ENCODE measurements around the gene ZNF263. TPM values are rescaled to one million over a fixed set of nuclear protein-coding genes. Genes with fewer than 3 reads are reported as not detected.

Gene ZNF263
- total and polyA plus RNA-seq, 12 donors, result 18.5 to 84.0 (median 31.6) TPM

DNA sequence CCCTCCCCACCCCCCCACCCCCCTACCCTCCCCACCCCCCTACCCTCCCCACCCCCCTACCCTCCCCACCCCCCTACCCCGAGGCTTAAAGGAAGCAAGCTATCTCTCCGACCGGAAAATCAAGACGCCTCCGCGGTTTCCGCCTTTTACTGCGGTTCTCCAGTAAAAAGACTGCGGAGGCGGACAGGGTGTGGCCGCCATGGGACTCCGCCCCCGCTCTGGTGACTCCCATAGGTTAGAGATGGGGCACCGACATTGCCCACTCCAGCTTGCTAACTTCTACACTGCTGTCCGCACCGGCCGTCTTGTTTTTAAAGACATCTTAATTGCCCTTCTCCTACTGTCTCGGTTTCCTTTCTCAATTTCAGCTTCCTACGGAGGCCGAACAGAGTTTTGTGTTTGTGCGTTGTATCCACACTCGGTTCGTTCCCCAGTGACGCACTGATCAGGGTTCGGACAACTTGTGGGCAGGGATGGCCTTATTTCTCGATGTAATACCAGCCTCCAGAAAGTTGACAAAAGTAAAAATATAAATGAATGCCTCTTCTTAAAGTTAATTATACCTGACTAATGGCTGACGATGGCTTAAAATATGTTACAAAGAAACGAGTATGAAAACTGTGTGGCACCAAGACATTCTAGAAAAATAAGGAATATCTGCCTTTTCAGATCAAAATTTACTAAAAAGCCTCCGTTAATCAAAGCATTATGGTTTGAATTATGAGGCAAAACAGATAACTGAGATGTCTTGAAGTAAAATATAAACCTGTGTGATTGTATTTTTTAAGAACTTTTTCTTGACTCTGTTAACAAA lies 47.2 kb upstream of the ZNF263 start:
- Histone ChIP-seq H3K4me1 (replicated peaks in 1 of 2) (peaks cover 11% of the 10 kb centered on the region in 2 donors), H3K9me3 (replicated peaks in 1 of 3) (no peaks in the 10 kb centered on the region), H3K36me3 (replicated peaks in 1 of 2) (peaks cover 0 to 19% of the 10 kb centered on the region in 2 donors), H3K27ac (no peak overlapping the region), H3K27me3 (no peaks in the 10 kb centered on the region), H3K4me3 (no peak overlapping the region)
- WGBS, 4 donors, result 78 to 93% (median 85%) methylated on average over 21 to 29 of the region's 29 CpGs
- TF ChIP-seq POLR2A (IDR thresholded peaks at IDR 0.05), result no peak
- TF ChIP-seq, protein P1, sequence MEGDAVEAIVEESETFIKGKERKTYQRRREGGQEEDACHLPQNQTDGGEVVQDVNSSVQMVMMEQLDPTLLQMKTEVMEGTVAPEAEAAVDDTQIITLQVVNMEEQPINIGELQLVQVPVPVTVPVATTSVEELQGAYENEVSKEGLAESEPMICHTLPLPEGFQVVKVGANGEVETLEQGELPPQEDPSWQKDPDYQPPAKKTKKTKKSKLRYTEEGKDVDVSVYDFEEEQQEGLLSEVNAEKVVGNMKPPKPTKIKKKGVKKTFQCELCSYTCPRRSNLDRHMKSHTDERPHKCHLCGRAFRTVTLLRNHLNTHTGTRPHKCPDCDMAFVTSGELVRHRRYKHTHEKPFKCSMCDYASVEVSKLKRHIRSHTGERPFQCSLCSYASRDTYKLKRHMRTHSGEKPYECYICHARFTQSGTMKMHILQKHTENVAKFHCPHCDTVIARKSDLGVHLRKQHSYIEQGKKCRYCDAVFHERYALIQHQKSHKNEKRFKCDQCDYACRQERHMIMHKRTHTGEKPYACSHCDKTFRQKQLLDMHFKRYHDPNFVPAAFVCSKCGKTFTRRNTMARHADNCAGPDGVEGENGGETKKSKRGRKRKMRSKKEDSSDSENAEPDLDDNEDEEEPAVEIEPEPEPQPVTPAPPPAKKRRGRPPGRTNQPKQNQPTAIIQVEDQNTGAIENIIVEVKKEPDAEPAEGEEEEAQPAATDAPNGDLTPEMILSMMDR (IDR thresholded peaks at IDR 0.05), result no peak
- intact Hi-C loops (cut with DNase I), result no loop called here
- DNase-seq, result peak; percentile 29 to 68 (median 39)

DNA sequence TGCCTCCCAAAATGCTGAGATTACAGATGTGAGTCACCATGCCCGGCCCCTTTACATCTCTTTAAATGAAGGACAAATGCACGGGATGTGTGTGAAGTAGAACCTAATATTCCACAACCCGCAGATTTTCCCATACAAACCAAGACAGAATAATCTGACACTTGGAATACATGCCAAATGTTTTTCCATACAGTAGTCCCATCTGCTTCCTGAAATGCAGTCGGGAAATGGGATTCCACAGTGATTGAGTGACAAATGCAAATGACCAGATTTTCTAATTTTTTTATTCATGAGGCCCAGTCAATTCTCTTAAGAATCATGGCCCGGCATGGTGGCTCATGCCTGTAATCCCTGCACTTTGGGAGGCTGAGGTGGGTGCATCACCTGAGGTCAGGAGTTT lies 41.5 kb upstream of the ZNF263 start:
- Histone ChIP-seq H3K27ac (no peak overlapping the region), H3K4me1 (replicated peaks in 1 of 2) (no peaks in the 10 kb centered on the region), H3K4me3 (no peak overlapping the region), H3K27me3 (peaks cover 4% of the 10 kb centered on the region), H3K36me3 (replicated peaks in 1 of 2) (no peaks in the 10 kb centered on the region), H3K9me3 (replicated peaks in 1 of 3) (no peaks in the 10 kb centered on the region)
- TF ChIP-seq POLR2A (IDR thresholded peaks at IDR 0.05), result no peak
- 59 to 70% (median 64%) methylated on average over 4 to 5 of the region's 5 CpGs for WGBS, 4 donors
- peak in 1 of 7 donors; percentile 25 for DNase-seq
- intact Hi-C loops (cut with DNase I), result no loop called here

DNA sequence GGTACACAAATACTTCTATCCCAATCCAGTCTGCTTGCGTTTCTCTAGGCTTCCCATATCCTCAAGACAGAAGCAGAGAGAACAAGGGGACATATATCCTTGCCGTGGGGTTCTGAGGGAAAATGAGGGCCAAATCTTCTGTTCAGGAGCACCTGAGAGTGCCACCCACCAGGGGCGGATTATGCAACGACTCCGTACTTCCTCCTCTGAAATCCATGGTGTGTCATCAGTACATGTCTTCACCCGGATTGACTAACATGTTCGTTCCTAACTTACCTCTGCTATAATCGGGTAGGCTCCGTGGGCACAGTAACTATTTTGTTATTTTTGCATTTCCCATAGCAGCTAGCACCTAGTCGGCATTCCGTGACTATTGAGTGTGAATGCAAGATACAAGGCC lies 40.6 kb upstream of the ZNF263 start:
- Histone ChIP-seq H3K4me3 (no peak overlapping the region), H3K9me3 (replicated peaks in 1 of 3) (no peaks in the 10 kb centered on the region), H3K36me3 (replicated peaks in 1 of 2) (no peaks in the 10 kb centered on the region), H3K4me1 (replicated peaks in 1 of 2) (no peaks in the 10 kb centered on the region), H3K27ac (no peak overlapping the region), H3K27me3 (peaks cover 4% of the 10 kb centered on the region)
- WGBS, 4 donors, result 67 to 78% (median 72%) methylated on average over 11 of the region's 11 CpGs
- TF ChIP-seq, protein P1 (IDR thresholded peaks at IDR 0.05), result no peak
- no peak for TF ChIP-seq POLR2A (IDR thresholded peaks at IDR 0.05)
- DNase-seq, result peak in 1 of 7 donors; percentile 38
- intact Hi-C loops (cut with DNase I), result no loop called here

DNA sequence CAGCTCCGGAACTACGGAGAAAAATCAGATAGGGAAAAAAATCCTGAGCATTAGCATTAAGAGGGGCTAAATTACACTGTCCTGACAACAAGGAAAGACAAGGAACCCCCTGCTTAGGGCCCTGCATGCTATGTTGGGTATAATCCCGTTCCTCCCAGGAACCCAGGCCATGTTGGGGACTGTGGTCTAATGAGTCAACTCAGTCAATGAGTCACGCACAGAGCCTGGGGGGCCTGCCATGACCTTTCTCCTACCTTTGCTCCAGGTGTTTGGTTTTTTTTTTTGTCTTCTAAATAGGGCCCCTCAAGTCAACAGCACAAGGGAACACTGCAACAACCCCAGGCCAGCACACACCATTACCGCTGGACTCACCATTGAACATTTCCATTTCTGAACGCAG lies 39.4 kb upstream of the ZNF263 start:
- intact Hi-C loops (cut with DNase I), result no loop called here
- Histone ChIP-seq H3K27me3 (peaks cover 4% of the 10 kb centered on the region), H3K9me3 (replicated peaks in 1 of 3) (no peaks in the 10 kb centered on the region), H3K4me3 (no peak overlapping the region), H3K36me3 (replicated peaks in 1 of 2) (no peaks in the 10 kb centered on the region), H3K27ac (no peak overlapping the region), H3K4me1 (replicated peaks in 1 of 2) (no peaks in the 10 kb centered on the region)
- WGBS, 4 donors, result 67 to 81% (median 77%) methylated on average over 5 to 6 of the region's 6 CpGs
- DNase-seq, result peak in 2 of 7 donors; percentile 0 to 21
- no peak for TF ChIP-seq POLR2A (IDR thresholded peaks at IDR 0.05)
- TF ChIP-seq, protein P1 (IDR thresholded peaks at IDR 0.05), result no peak

DNA sequence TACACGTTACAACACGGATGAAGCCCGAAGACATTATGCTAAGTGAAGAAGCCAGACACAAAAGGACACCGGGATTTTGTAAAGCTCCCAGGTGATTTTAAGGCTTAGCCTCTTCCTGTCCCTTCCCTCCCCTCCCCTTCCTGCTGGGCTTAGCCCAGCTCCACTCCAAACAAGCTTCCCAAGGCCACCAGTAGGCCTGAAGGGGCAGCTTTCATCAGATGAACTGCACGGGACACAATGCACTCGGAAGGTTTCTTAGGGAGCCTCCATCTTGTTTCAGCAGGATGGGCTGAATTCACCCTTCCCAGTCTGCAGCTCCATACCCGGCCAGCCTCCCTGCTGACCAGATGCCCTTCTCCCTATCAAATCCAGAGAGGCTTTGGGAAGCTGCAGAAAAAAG lies 37.3 kb upstream of the ZNF263 start:
- no peaks in the 10 kb centered on the region for H3K36me3 ChIP-seq (replicated peaks in 1 of 2)
- no peak overlapping the region for H3K27ac ChIP-seq
- TF ChIP-seq POLR2A (IDR thresholded peaks at IDR 0.05), result no peak
- TF ChIP-seq, protein P1 (IDR thresholded peaks at IDR 0.05), result no peak
- no peak overlapping the region for H3K4me3 ChIP-seq
- no peak for DNase-seq
- H3K27me3 ChIP-seq, result peaks cover 4% of the 10 kb centered on the region
- H3K9me3 ChIP-seq (replicated peaks in 1 of 3), result no peaks in the 10 kb centered on the region
- no peaks in the 10 kb centered on the region for H3K4me1 ChIP-seq (replicated peaks in 1 of 2)
- intact Hi-C loops (cut with DNase I), result no loop called here
- WGBS, 4 donors, result 72 to 83% (median 74%) methylated on average over 5 to 7 of the region's 7 CpGs
